Activated T-helper 2 cell treated with anti-CD3 and anti-CD28 coated beads, Interferon-gamma antibody, Interleukin-2, Interleukin-4, amounts not matched to agents 10 μg/mL and 5 μg/mL and 100 μg/mL, durations not matched to agents 14 hours and 24 hours and 36 hours (primary cell): Measurements from ENCODE around the gene PLPPR1. TPM values are rescaled to one million over a fixed set of nuclear protein-coding genes. Genes with fewer than 3 reads are reported as not detected.

Experiments
- DNase-seq: peaks from one replicate; pipeline ENCODE4 v3.0.0; 2021; ENCODE audit warnings: low spot score
- H3K27ac Mint-ChIP-seq: one replicate; pipeline ENCODE4 v1.8.0; 2021; ENCODE audit warnings: mixed read lengths
- H3K27me3 Mint-ChIP-seq: one replicate; pipeline ENCODE4 v1.8.0; 2021; ENCODE audit warnings: low read depth, mixed read lengths
- H3K36me3 Mint-ChIP-seq: one replicate; pipeline ENCODE4 v1.8.0; 2021; ENCODE audit warnings: low read depth, mixed read lengths
- H3K4me1 Mint-ChIP-seq: one replicate; pipeline ENCODE4 v1.8.0; 2021; ENCODE audit warnings: low read depth, mixed read lengths
- H3K4me3 Mint-ChIP-seq: one replicate; pipeline ENCODE4 v1.8.0; 2021; ENCODE audit warnings: low read depth, mild to moderate bottlenecking, moderate library complexity, mixed read lengths
- H3K9me3 Mint-ChIP-seq: one replicate; pipeline ENCODE4 v1.8.0; 2021; ENCODE audit warnings: mixed read lengths
- intact Hi-C: fragments of 100-400 bp; cut with micrococcal nuclease; formaldehyde crosslinking; loops from one replicate; pipeline ENCODE4 v1.15.1; 2023
- total RNA-seq: library from RNA; stranded (reverse); gene quantifications from 2 replicates; pipeline ENCODE4 v1.2.3, GENCODE V29; 2022

Gene PLPPR1
- not detected in 2 replicates for total RNA-seq

DNA sequence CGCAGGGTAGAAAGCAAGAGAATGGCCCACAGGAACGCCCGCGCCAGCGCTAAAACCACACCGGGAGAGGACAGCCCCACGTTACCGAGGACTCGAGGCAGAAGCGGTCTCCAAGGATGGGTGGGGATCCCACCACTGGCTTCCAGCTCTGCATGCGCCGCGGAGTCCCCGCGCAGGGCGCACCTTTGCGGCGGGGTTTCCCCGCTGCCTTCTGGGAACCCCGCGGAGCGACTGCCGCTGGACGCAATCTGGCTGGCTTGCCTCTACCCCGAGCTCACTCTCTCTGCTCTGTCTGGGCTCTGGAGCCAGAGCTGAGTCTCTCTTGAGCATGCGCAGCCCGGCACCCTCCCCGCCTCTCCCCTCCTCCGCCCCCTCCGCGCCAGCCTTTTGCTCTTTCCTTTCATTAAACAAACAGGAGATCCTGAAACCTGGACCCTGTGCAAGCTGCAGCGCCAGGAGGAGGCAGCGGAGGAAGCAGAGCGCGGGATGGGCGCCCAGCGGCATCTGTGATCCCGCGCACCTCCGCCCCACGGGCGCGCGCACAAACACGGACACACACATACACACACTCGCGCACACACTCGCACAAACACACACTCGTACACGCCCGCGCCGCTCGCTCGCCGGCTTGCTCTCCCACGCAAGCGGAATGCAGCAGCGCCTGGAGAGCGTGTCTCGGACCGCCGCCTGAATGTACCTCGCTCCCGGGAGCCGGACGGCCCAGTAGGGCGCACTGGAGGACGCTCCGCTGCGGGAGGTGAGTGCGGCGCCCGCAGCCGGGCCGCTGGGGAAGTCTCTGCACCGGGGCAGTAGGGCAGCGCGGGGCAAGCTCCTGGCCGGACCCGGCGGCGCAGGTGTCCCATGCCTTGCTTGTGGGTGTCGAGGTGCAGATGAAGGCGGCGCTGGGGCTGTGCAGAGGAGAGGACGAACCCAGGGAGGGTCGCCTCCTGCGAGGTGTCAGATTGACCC is at the start of gene PLPPR1:
PLPPR1 (plus strand) TSS at position 382 of the 969 bp plus-strand sequence.
- peaks cover 50% of the 10 kb centered on the region for H3K27me3 Mint-ChIP-seq

DNA sequence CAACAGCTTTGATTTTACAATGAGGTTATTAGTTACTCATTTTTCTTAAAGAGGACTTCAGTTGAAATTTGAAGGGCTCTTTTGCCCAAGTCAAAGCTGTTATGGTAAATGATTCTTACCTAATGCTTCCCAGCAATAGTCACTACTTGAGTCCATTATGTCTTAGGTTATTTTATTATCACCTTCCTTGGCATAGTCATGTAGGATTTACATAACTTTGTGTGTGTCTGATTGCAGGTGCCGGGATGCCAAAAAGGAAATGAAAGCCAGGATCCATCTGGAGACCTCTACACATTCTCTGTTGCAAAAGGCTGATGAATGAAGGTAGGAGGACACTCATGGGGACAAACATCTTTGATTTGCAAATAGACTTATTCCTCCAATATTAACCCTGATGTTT is 38.8 kb upstream of the PLPPR1 start:
- Mint-ChIP-seq H3K27me3 (no peaks in the 10 kb centered on the region), H3K36me3 (no peaks in the 10 kb centered on the region), H3K4me3 (no peak overlapping the region), H3K9me3 (peaks cover 5% of the 10 kb centered on the region), H3K27ac (no peak overlapping the region), H3K4me1 (no peaks in the 10 kb centered on the region)
- no peak for DNase-seq
- intact Hi-C loops: no loop called here

More for the DNA sequence above, at the start of gene PLPPR1:
- H3K9me3 Mint-ChIP-seq: no peaks in the 10 kb centered on the region
- no peak within 1 kb of the TSS for H3K27ac Mint-ChIP-seq
- no peaks in the 10 kb centered on the region for H3K4me1 Mint-ChIP-seq
- DNase-seq: no peak
- intact Hi-C loops: no loop called here
- no peaks in the 10 kb centered on the region for H3K36me3 Mint-ChIP-seq
- H3K4me3 Mint-ChIP-seq: no peak within 1 kb of the TSS

GRCh38 chr9:100990605-100991381 is 37.7 kb upstream of the PLPPR1 start:
- Mint-ChIP-seq H3K4me1 (no peaks in the 10 kb centered on the region), H3K27me3 (no peaks in the 10 kb centered on the region), H3K36me3 (no peaks in the 10 kb centered on the region), H3K27ac (no peak overlapping the region), H3K4me3 (no peak overlapping the region), H3K9me3 (peaks cover 5% of the 10 kb centered on the region)
- no peak for DNase-seq
- intact Hi-C loops: no loop called here

- no peak overlapping the region for H3K4me3 Mint-ChIP-seq
- intact Hi-C loops: no loop called here
- DNase-seq: no peak
- no peaks in the 10 kb centered on the region for H3K4me1 Mint-ChIP-seq
- H3K27me3 Mint-ChIP-seq: no peaks in the 10 kb centered on the region
- no peak overlapping the region for H3K27ac Mint-ChIP-seq
- no peaks in the 10 kb centered on the region for H3K9me3 Mint-ChIP-seq
- no peaks in the 10 kb centered on the region for H3K36me3 Mint-ChIP-seq
Observed at GRCh38 chr9:100992632-100993031, 35.9 kb upstream of the PLPPR1 start.

DNA sequence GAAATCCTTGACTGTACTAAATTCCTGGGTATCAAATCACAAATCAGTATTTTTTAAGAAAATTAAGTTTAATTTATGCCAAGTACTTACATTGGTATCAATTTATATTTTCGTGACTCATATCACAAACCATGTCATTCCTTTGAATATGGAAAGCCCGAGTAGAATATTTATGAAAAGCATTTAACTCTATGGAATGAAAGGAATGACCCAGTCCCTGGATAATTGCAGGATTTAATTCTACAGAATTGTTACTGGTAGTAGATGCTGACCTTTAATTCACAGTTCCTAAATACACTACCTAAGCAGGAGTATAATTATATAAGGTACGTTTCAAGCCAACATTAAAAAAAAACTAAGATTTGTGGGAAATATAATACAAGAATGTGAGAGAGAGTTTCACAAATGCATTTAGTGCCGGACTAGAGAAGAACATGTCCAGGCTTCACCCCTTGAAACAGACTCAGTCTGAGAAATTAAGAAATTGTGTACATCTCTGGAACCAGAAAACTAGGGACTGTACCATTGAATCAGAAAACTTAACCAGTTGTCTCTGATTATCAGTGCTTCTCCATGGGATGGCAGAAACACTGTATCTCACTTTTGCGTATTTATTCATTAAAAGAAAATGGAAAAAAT is 28.5 kb upstream of the PLPPR1 start:
- no peak overlapping the region for H3K27ac Mint-ChIP-seq
- H3K4me1 Mint-ChIP-seq: no peaks in the 10 kb centered on the region
- H3K4me3 Mint-ChIP-seq: no peak overlapping the region
- intact Hi-C loops: no loop called here
- H3K36me3 Mint-ChIP-seq: no peaks in the 10 kb centered on the region
- H3K27me3 Mint-ChIP-seq: no peaks in the 10 kb centered on the region
- DNase-seq: no peak
- H3K9me3 Mint-ChIP-seq: no peaks in the 10 kb centered on the region

- Mint-ChIP-seq H3K27ac (no peak overlapping the region), H3K27me3 (no peaks in the 10 kb centered on the region), H3K4me3 (no peak overlapping the region), H3K4me1 (no peaks in the 10 kb centered on the region), H3K9me3 (peaks cover 3% of the 10 kb centered on the region), H3K36me3 (no peaks in the 10 kb centered on the region)
- DNase-seq: no peak
- intact Hi-C loops: no loop called here
Observed at GRCh38 chr9:101005246-101005645, 23.3 kb upstream of the PLPPR1 start.

- intact Hi-C loops: no loop called here
- no peak overlapping the region for H3K4me3 Mint-ChIP-seq
- no peaks in the 10 kb centered on the region for H3K9me3 Mint-ChIP-seq
- H3K4me1 Mint-ChIP-seq: no peaks in the 10 kb centered on the region
- H3K27ac Mint-ChIP-seq: no peak overlapping the region
- DNase-seq: no peak
- no peaks in the 10 kb centered on the region for H3K27me3 Mint-ChIP-seq
- no peaks in the 10 kb centered on the region for H3K36me3 Mint-ChIP-seq
Observed at GRCh38 chr9:101014566-101014965, 14.0 kb upstream of the PLPPR1 start.

- Mint-ChIP-seq H3K36me3 (no peaks in the 10 kb centered on the region), H3K9me3 (no peaks in the 10 kb centered on the region), H3K27me3 (no peaks in the 10 kb centered on the region), H3K4me1 (no peaks in the 10 kb centered on the region), H3K27ac (no peak overlapping the region), H3K4me3 (no peak overlapping the region)
- DNase-seq: no peak
- intact Hi-C loops: no loop called here
Observed at GRCh38 chr9:101018467-101018866, 10.1 kb upstream of the PLPPR1 start.

- DNase-seq: no peak
- H3K27me3 Mint-ChIP-seq: peaks cover 13% of the 10 kb centered on the region
- H3K36me3 Mint-ChIP-seq: no peaks in the 10 kb centered on the region
- intact Hi-C loops: no loop called here
- no peaks in the 10 kb centered on the region for H3K9me3 Mint-ChIP-seq
- H3K4me1 Mint-ChIP-seq: no peaks in the 10 kb centered on the region
- H3K4me3 Mint-ChIP-seq: no peak overlapping the region
- H3K27ac Mint-ChIP-seq: no peak overlapping the region
Observed at GRCh38 chr9:101022704-101023103, 5.8 kb upstream of the PLPPR1 start.

GRCh38 chr9:101025940-101026339 is 2.6 kb upstream of the PLPPR1 start:
- Mint-ChIP-seq H3K9me3 (no peaks in the 10 kb centered on the region), H3K27me3 (peaks cover 36% of the 10 kb centered on the region), H3K27ac (no peak overlapping the region), H3K4me1 (no peaks in the 10 kb centered on the region), H3K36me3 (no peaks in the 10 kb centered on the region), H3K4me3 (no peak overlapping the region)
- DNase-seq: no peak
- intact Hi-C loops: no loop called here

DNA sequence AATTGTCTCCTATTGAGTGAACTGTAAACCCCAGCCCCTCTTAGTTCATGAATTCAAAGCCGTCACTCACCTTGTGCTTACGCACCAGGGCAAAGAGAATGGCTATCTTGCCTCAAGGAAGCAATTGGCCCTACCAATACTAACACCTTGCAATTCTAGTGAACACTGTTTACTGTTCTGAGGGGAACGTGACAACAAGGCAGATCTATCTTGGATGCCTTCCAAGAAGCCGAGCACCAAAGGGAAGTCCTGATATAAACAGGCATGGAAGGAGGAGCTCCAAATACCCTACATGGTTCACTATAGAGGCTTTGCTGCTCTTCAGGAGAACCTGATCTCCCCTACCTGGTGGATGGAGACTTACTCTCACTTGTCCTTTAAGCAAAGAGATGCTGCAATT is 1.7 kb upstream of the PLPPR1 start:
- H3K27ac Mint-ChIP-seq: no peak overlapping the region
- intact Hi-C loops: no loop called here
- peaks cover 44% of the 10 kb centered on the region for H3K27me3 Mint-ChIP-seq
- H3K4me1 Mint-ChIP-seq: no peaks in the 10 kb centered on the region
- no peaks in the 10 kb centered on the region for H3K9me3 Mint-ChIP-seq
- H3K36me3 Mint-ChIP-seq: no peaks in the 10 kb centered on the region
- DNase-seq: no peak
- H3K4me3 Mint-ChIP-seq: no peak overlapping the region

- DNase-seq: no peak
- H3K4me1 Mint-ChIP-seq: no peaks in the 10 kb centered on the region
- peaks cover 44% of the 10 kb centered on the region for H3K27me3 Mint-ChIP-seq
- intact Hi-C loops: no loop called here
- no peak overlapping the region for H3K27ac Mint-ChIP-seq
- no peaks in the 10 kb centered on the region for H3K36me3 Mint-ChIP-seq
- H3K9me3 Mint-ChIP-seq: no peaks in the 10 kb centered on the region
- no peak overlapping the region for H3K4me3 Mint-ChIP-seq
Observed at GRCh38 chr9:101027236-101027635, 1.3 kb upstream of the PLPPR1 start.
